Liver (tissue), 3 donors: Measurements from ENCODE around the gene CPNE9.

Experiments
- CTCF ChIP-seq: fragments of 150-350 bp; IDR thresholded peaks from 2 replicates; pipeline ENCODE4 v1.5.1; 2017; ENCODE audit warnings: improper control_type of control experiment, low read depth, low read length; ENCODE audit not compliant: missing input control
- FOXA2 ChIP-seq: IDR thresholded peaks from 2 replicates; pipeline ENCODE4 v1.6.1; 2016; ENCODE audit warnings: antibody characterized with exemption
- GABPA ChIP-seq, 2 donors: IDR thresholded peaks in 1 of 2; conservative IDR thresholded peaks in 1 of 2; 2 replicates each; pipeline ENCODE4 v1.6.1; 2016; ENCODE audit warnings: antibody characterized with exemption in 2 of 2, mild to moderate bottlenecking in 1 of 2, moderate library complexity in 1 of 2
- RAD21 ChIP-seq, 2 donors: IDR thresholded peaks; 2 replicates each; pipeline ENCODE4 v1.6.1; 2016; ENCODE audit warnings: antibody characterized with exemption in 2 of 2, mild to moderate bottlenecking in 2 of 2
- REST ChIP-seq: IDR thresholded peaks from 2 replicates; pipeline ENCODE4 v1.6.1; 2016; ENCODE audit warnings: antibody characterized with exemption, mild to moderate bottlenecking
- SP1 ChIP-seq: IDR thresholded peaks from 2 replicates; pipeline ENCODE4 v1.6.1; 2018; ENCODE audit warnings: antibody characterized with exemption, mild to moderate bottlenecking
- donor health status: healthy.
- donor health status: healthy.

- TF ChIP-seq FOXA2 (no peak), CTCF (no peak), REST (no peak), SP1 (no peak), GABPA (IDR thresholded peaks at IDR 0.05 in 1 of 2, conservative IDR thresholded peaks at IDR 0.05 in 1 of 2) (no peak), RAD21 (IDR thresholded peaks at IDR 0.05) (no peak)
Measured at GRCh38 chr3:9678493-9678892, 25.1 kb upstream of the CPNE9 start.
